WI38 (cell line): ENCODE results near the gene ATP5MK.

Experiments used
- H3K4me3 ChIP-seq: 2 replicates; pipeline ENCODE4 v1.5.1; 2011; ENCODE audit warnings: low read depth, mild to moderate bottlenecking, control low read depth, low read length
- CTCF ChIP-seq: IDR thresholded peaks from 2 replicates; pipeline ENCODE4 v1.5.1; 2012; ENCODE audit warnings: low read depth, mild to moderate bottlenecking, control low read depth, low read length

Gene ATP5MK

GRCh38 chr10:103396067-103396788, at the start of gene ATP5MK, which contains the start of gene PDCD11:
TSS of gene ATP5MK (minus strand) at chr10:103396475. CDS start at chr10:103392457, 4,018 bp downstream.
TSS of gene PDCD11 (plus strand) at chr10:103396626. CDS start at chr10:103398427, 1,801 bp downstream.
- H3K4me3 ChIP-seq = peak within 1 kb of the TSS; percentile 96
- no peak for TF ChIP-seq CTCF

GRCh38 chr10:103445366-103445765, 49.1 kb upstream of the ATP5MK start:
- TF ChIP-seq CTCF = no peak
- no peak overlapping the region for H3K4me3 ChIP-seq

GRCh38 chr10:103444478-103444877, 48.2 kb upstream of the ATP5MK start:
- no peak overlapping the region for H3K4me3 ChIP-seq
- no peak for TF ChIP-seq CTCF

GRCh38 chr10:103443475-103444185, 47.4 kb upstream of the ATP5MK start:
- H3K4me3 ChIP-seq = no peak overlapping the region
- no peak for TF ChIP-seq CTCF

- no peak for TF ChIP-seq CTCF
Measured at GRCh38 chr10:103442031-103442461, 45.8 kb upstream of the ATP5MK start.

GRCh38 chr10:103441611-103442010, 45.3 kb upstream of the ATP5MK start:
- H3K4me3 ChIP-seq = no peak overlapping the region
- no peak for TF ChIP-seq CTCF

More at GRCh38 chr10:103442031-103442461, 45.8 kb upstream of the ATP5MK start:
- no peak overlapping the region for H3K4me3 ChIP-seq

- TF ChIP-seq CTCF = no peak
Measured at GRCh38 chr10:103441206-103441605, 44.9 kb upstream of the ATP5MK start.

More at GRCh38 chr10:103441206-103441605, 44.9 kb upstream of the ATP5MK start:
- no peak overlapping the region for H3K4me3 ChIP-seq
